GM23338 (cell line): ENCODE results near the gene HES7. TPM values are rescaled to one million over a fixed set of nuclear protein-coding genes. Genes with fewer than 3 reads are reported as not detected.

Source experiments
- ATAC-seq: fragments of 200-7000 bp; cut with Tn5 transposase; 3 replicates; pipeline ENCODE4 v1.9.1; 2020
- DNase-seq: peaks from one replicate; pipeline ENCODE4 v3.0.0-alpha.2; 2015; ENCODE audit warnings: low spot score
- H2AFZ ChIP-seq: fragments of 200-600 bp; sonication (generic); 2 replicates; pipeline ENCODE4 v1.8.0; 2016; ENCODE audit warnings: antibody characterized with exemption, mild to moderate bottlenecking, moderate library complexity
- H3F3A ChIP-seq: fragments of 200-600 bp; sonication (generic); replicated peaks from 2 replicates; pipeline ENCODE4 v1.8.0; 2017; ENCODE audit warnings: antibody characterized with exemption, mixed run types, low read depth
- H3K27ac ChIP-seq: fragments of 200-600 bp; sonication (generic); 2 replicates; pipeline ENCODE4 v1.6.1; 2016; ENCODE audit warnings: low read depth
- H3K27me3 ChIP-seq: fragments of 200-600 bp; sonication (generic); 2 replicates; pipeline ENCODE4 v1.8.0; 2016; ENCODE audit warnings: mild to moderate bottlenecking, mixed run types, moderate library complexity; ENCODE audit not compliant: insufficient read depth
- H3K36me3 ChIP-seq: fragments of 200-600 bp; sonication (generic); 2 replicates; pipeline ENCODE4 v1.8.0; 2016; ENCODE audit warnings: mild to moderate bottlenecking; ENCODE audit not compliant: insufficient read depth
- H3K4me1 ChIP-seq: fragments of 200-600 bp; sonication (generic); 2 replicates; pipeline ENCODE4 v1.8.0; 2016; ENCODE audit warnings: mild to moderate bottlenecking, moderate library complexity; ENCODE audit not compliant: insufficient read depth
- H3K4me2 ChIP-seq: fragments of 200-600 bp; sonication (generic); 2 replicates; pipeline ENCODE4 v1.7.1; 2017; ENCODE audit warnings: mixed run types
- H3K4me3 ChIP-seq: fragments of 200-600 bp; sonication (generic); 2 replicates; pipeline ENCODE4 v1.6.1; 2016; ENCODE audit warnings: mixed run types
- H3K79me2 ChIP-seq: fragments of 200-600 bp; sonication (generic); replicated peaks from 2 replicates; pipeline ENCODE4 v1.8.0; 2017; ENCODE audit warnings: mild to moderate bottlenecking; ENCODE audit not compliant: insufficient read depth
- H3K9me2 ChIP-seq: fragments of 200-600 bp; sonication (generic); 2 replicates; pipeline ENCODE4 v1.8.0; 2017; ENCODE audit not compliant: insufficient read depth
- H4K20me1 ChIP-seq: fragments of 200-600 bp; sonication (generic); replicated peaks from 2 replicates; pipeline ENCODE4 v1.8.0; 2017; ENCODE audit warnings: mild to moderate bottlenecking; ENCODE audit not compliant: insufficient read depth
- H3K27ac Mint-ChIP-seq: 2 replicates; pipeline ENCODE4 v1.8.0; 2020; ENCODE audit warnings: inconsistent platforms, mild to moderate bottlenecking, moderate library complexity, mixed read lengths
- H3K27me3 Mint-ChIP-seq: 3 replicates; pipeline ENCODE4 v1.8.0; 2022; ENCODE audit warnings: low read depth, mild to moderate bottlenecking, moderate library complexity, mixed read lengths, inconsistent platforms; ENCODE audit not compliant: insufficient read depth, poor library complexity
- H3K36me3 Mint-ChIP-seq: 3 replicates; pipeline ENCODE4 v1.8.0; 2021; ENCODE audit warnings: low read depth, mild to moderate bottlenecking, inconsistent platforms, moderate library complexity, mixed read lengths
- H3K4me1 Mint-ChIP-seq: 3 replicates; pipeline ENCODE4 v1.8.0; 2020; ENCODE audit warnings: mild to moderate bottlenecking, inconsistent platforms, mixed read lengths
- H3K4me3 Mint-ChIP-seq: 3 replicates; pipeline ENCODE4 v1.8.0; 2021; ENCODE audit warnings: moderate library complexity, mild to moderate bottlenecking, inconsistent platforms, mixed read lengths
- H3K9me3 Mint-ChIP-seq: 3 replicates; pipeline ENCODE4 v1.8.0; 2020; ENCODE audit warnings: moderate library complexity, mild to moderate bottlenecking, inconsistent platforms, mixed read lengths
- CREB1 ChIP-seq: fragments of 250-450 bp; sonication (Bioruptor Pico); IDR thresholded peaks from 2 replicates; pipeline ENCODE4 v1.5.0; 2020; ENCODE audit warnings: low read depth, mild to moderate bottlenecking, moderate library complexity
- ETS1 ChIP-seq: IDR thresholded peaks from 2 replicates; pipeline ENCODE4 v1.6.1; 2016; ENCODE audit warnings: antibody characterized with exemption
- EZH2 ChIP-seq: fragments of 200-600 bp; sonication (generic); IDR thresholded peaks from one replicate; pipeline ENCODE4 v1.8.0; 2017; ENCODE audit warnings: antibody characterized with exemption, mild to moderate bottlenecking, low read depth; ENCODE audit not compliant: unreplicated experiment
- REST ChIP-seq: IDR thresholded peaks from one replicate; pipeline ENCODE4 v1.6.1; 2018; ENCODE audit warnings: antibody characterized with exemption; ENCODE audit not compliant: unreplicated experiment
- polyA plus RNA-seq: library from polyadenylated mRNA; unstranded; fragments of >200 nt; fragmentation: Nextera tagmentation; extraction: Ambion mirVana; gene quantifications from 2 replicates; pipeline ENCODE4 v1.2.1, GENCODE V29; 2016
- total RNA-seq: library from RNA; depleted of rRNA; stranded (reverse); fragments of >200 nt; shearing (Covaris generic); gene quantifications from 2 replicates; pipeline ENCODE4 v1.2.3, GENCODE V29; 2014

Gene HES7
- total and polyA plus RNA-seq, 2 experiments from 2014 or later = 0.14 TPM; not detected in 1

- TF ChIP-seq EZH2 = peak; percentile 45
- TF ChIP-seq ETS1 = no peak
- Histone ChIP-seq H2AFZ (peak overlapping the region; percentile 100), H3K27ac (no peak overlapping the region), H3F3A (peaks cover 18% of the 10 kb centered on the region), H3K79me2 (no peaks in the 10 kb centered on the region), H3K9me2 (no peaks in the 10 kb centered on the region), H3K4me2 (peak overlapping the region; percentile 94), H4K20me1 (peaks cover 6% of the 10 kb centered on the region; the same call in 1 of the 2 replicates), H3K4me3 (peak overlapping the region; percentile 66), H3K27me3 (peaks cover 88% of the 10 kb centered on the region), H3K4me1 (peaks cover 26% of the 10 kb centered on the region), H3K36me3 (no peaks in the 10 kb centered on the region)
- Mint-ChIP-seq H3K36me3 (no peaks in the 10 kb centered on the region; the same call in 1 of the 3 replicates), H3K27me3 (peaks cover 81% of the 10 kb centered on the region), H3K4me3 (peak overlapping the region; percentile 83), H3K9me3 (peaks cover 7% of the 10 kb centered on the region; the same call in 2 of the 3 replicates), H3K27ac (no peak overlapping the region), H3K4me1 (peaks cover 30% of the 10 kb centered on the region)
- ATAC-seq (no peak; the same call in 2 of the 3 replicates), DNase-seq (peak; percentile 75)
These were observed 2.1 kb upstream of the HES7 start for GRCh38 chr17:8125947-8126490.

GRCh38 chr17:8125154-8125946 lies 1.4 kb upstream of the HES7 start:
- Mint-ChIP-seq H3K9me3 (peaks cover 12% of the 10 kb centered on the region), H3K4me1 (peaks cover 32% of the 10 kb centered on the region), H3K27me3 (peaks cover 88% of the 10 kb centered on the region), H3K36me3 (peaks cover 4% of the 10 kb centered on the region), H3K27ac (no peak overlapping the region), H3K4me3 (peak overlapping the region; percentile 83)
- Histone ChIP-seq H3K4me3 (peak overlapping the region; percentile 66), H3K79me2 (no peaks in the 10 kb centered on the region), H3K36me3 (no peaks in the 10 kb centered on the region), H3K9me2 (no peaks in the 10 kb centered on the region), H2AFZ (0 out of 2 replicates have a peak overlapping the region, but pooled peaks have one; percentile 63), H3F3A (peaks cover 18% of the 10 kb centered on the region), H3K4me2 (peak overlapping the region; percentile 94), H3K27me3 (peaks cover 84% of the 10 kb centered on the region), H3K27ac (no peak overlapping the region), H3K4me1 (peaks cover 26% of the 10 kb centered on the region), H4K20me1 (peaks cover 6% of the 10 kb centered on the region; the same call in 1 of the 2 replicates)
- ATAC-seq (peak; percentile 8), DNase-seq (peak; percentile 74)
- TF ChIP-seq EZH2 (peak; percentile 25), CREB1 (CRISPR knock-in tag) (no peak; the same call in 1 of the 2 replicates), REST (no peak)
